IPS-20b (cell line): Measurements from ENCODE around the gene TSC22D4.

Source experiments
- H3K27ac ChIP-seq: one replicate; pipeline ENCODE4 v1.5.1; 2013; ENCODE audit warnings: low read length
- H3K27me3 ChIP-seq: 2 replicates; pipeline ENCODE4 v1.6.1; 2013; ENCODE audit warnings: mild to moderate bottlenecking, low read length, inconsistent platforms; ENCODE audit not compliant: insufficient read depth
- H3K36me3 ChIP-seq: 2 replicates; pipeline ENCODE4 v1.6.1; 2013; ENCODE audit warnings: low read depth, mild to moderate bottlenecking, inconsistent platforms, low read length, moderate library complexity; ENCODE audit not compliant: insufficient read depth
- H3K4me1 ChIP-seq: 2 replicates; pipeline ENCODE4 v1.6.1; 2013; ENCODE audit warnings: mild to moderate bottlenecking, control low read depth, inconsistent platforms, low read length, moderate library complexity; ENCODE audit not compliant: insufficient read depth
- H3K4me3 ChIP-seq: 2 replicates; pipeline ENCODE4 v1.5.1; 2013; ENCODE audit warnings: mild to moderate bottlenecking, low read length, inconsistent platforms
- H3K9ac ChIP-seq: 2 replicates; pipeline ENCODE4 v1.6.1; 2013; ENCODE audit warnings: low read depth, mild to moderate bottlenecking, inconsistent platforms, low read length, moderate library complexity
- H3K9me3 ChIP-seq: 2 replicates; pipeline ENCODE4 v1.6.1; 2013; ENCODE audit warnings: mild to moderate bottlenecking, low read depth, low read length, inconsistent platforms; ENCODE audit not compliant: insufficient read depth

The TSC22D4 gene

DNA sequence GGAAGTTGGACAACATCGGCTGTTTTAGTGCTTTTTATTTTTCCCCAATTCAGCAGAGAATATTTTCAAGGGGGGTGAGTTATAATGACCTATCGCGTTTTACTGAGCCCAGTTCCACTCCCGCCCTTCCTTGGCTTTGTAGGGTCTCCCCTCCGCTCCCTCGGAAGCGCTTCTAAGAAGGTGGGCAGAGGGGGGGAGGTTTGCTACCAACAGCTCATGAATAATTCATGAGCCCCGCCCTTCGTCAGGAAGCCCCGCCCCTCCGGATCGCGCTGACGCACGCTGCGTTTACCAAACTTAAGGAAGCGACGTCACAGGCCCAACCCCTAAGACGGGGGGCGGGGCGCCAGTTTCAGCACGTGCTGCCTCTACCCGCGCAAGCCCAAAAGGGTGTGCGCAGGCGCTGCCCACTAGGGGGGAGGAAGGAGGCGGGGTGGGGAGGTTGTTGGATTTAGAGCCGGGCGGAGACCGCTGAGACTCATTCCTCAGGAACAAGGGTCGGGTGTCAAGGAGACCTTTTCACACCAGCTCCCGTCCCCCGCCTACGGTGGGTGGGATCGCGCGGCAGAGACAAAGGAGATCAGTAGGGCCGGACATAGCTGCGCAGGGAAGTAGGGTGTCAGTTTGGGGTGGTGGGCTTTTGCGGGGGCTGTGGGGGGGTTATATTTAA is 49.9 kb downstream of the TSC22D4 start:
- peak overlapping the region; percentile 96 for H3K27ac ChIP-seq
- H3K27me3 ChIP-seq: peaks cover 10% of the 10 kb centered on the region; the same call in 1 of the 2 replicates
- H3K36me3 ChIP-seq: peaks cover 34% of the 10 kb centered on the region
- peak overlapping the region; percentile 98 for H3K9ac ChIP-seq
- H3K9me3 ChIP-seq: peaks cover 4% of the 10 kb centered on the region; the same call in 1 of the 2 replicates
- peaks cover 17% of the 10 kb centered on the region; the same call in 1 of the 2 replicates for H3K4me1 ChIP-seq
- H3K4me3 ChIP-seq: peak overlapping the region; percentile 95

- Histone ChIP-seq H3K4me3 (peak within 1 kb of the TSS; percentile 95), H3K27me3 (peaks cover 10% of the 10 kb centered on the region; the same call in 1 of the 2 replicates), H3K27ac (peak within 1 kb of the TSS; percentile 96), H3K9ac (peak within 1 kb of the TSS; percentile 98), H3K36me3 (peaks cover 27% of the 10 kb centered on the region), H3K4me1 (peaks cover 17% of the 10 kb centered on the region; the same call in 1 of the 2 replicates), H3K9me3 (peaks cover 4% of the 10 kb centered on the region; the same call in 1 of the 2 replicates)
Measured at GRCh38 chr7:100428199-100428966, 50.6 kb downstream of the TSC22D4 start, which contains the start of gene ZCWPW1. TSS of gene ZCWPW1 (minus strand) at chr7:100428703. CDS start at chr7:100420649, 8,054 bp downstream.

- peaks cover 21% of the 10 kb centered on the region for H3K36me3 ChIP-seq
- peaks cover 17% of the 10 kb centered on the region; the same call in 1 of the 2 replicates for H3K4me1 ChIP-seq
- no peak overlapping the region for H3K9ac ChIP-seq
- H3K27ac ChIP-seq: no peak overlapping the region
- H3K27me3 ChIP-seq: peaks cover 10% of the 10 kb centered on the region; the same call in 1 of the 2 replicates
- H3K4me3 ChIP-seq: peak overlapping the region; percentile 95; the same call in 1 of the 2 replicates
- H3K9me3 ChIP-seq: peaks cover 4% of the 10 kb centered on the region; the same call in 1 of the 2 replicates
Measured at GRCh38 chr7:100427762-100428198, 51.2 kb downstream of the TSC22D4 start.

- H3K27me3 ChIP-seq: peaks cover 10% of the 10 kb centered on the region; the same call in 1 of the 2 replicates
- peaks cover 8% of the 10 kb centered on the region; the same call in 1 of the 2 replicates for H3K4me1 ChIP-seq
- H3K4me3 ChIP-seq: no peak overlapping the region
- H3K36me3 ChIP-seq: peaks cover 9% of the 10 kb centered on the region; the same call in 1 of the 2 replicates
- peaks cover 4% of the 10 kb centered on the region; the same call in 1 of the 2 replicates for H3K9me3 ChIP-seq
- no peak overlapping the region for H3K27ac ChIP-seq
- no peak overlapping the region for H3K9ac ChIP-seq
Measured at GRCh38 chr7:100426516-100426915, 52.5 kb downstream of the TSC22D4 start.

GRCh38 chr7:100425347-100425746 is 53.7 kb downstream of the TSC22D4 start:
- Histone ChIP-seq H3K27ac (no peak overlapping the region), H3K36me3 (no peaks in the 10 kb centered on the region), H3K9me3 (peaks cover 4% of the 10 kb centered on the region; the same call in 1 of the 2 replicates)

DNA sequence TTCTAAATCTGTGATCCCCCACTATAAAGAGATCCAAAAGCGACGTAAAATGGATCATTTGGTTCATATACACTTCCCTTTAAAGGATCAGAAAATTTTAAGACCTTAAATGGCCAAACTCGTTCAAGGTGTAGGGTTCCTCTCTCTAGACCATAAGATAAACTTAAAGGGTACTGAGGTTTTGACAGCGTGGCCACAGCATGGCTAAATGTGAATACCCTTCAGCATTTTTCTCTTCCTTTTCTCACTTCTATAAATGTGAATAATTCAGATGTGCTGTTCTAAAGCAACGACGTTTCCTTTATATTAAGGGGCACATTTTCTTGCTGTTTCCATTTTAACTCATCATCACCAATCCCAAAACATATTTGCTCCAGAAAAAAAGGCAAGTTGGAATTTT is 55.7 kb downstream of the TSC22D4 start:
- peaks cover 10% of the 10 kb centered on the region; the same call in 1 of the 2 replicates for H3K27me3 ChIP-seq
- H3K4me1 ChIP-seq: no peaks in the 10 kb centered on the region
- no peak overlapping the region for H3K27ac ChIP-seq
- peaks cover 4% of the 10 kb centered on the region; the same call in 1 of the 2 replicates for H3K9me3 ChIP-seq
- no peaks in the 10 kb centered on the region for H3K36me3 ChIP-seq
- H3K4me3 ChIP-seq: no peak overlapping the region
- H3K9ac ChIP-seq: no peak overlapping the region

More at GRCh38 chr7:100425347-100425746, 53.7 kb downstream of the TSC22D4 start:
- no peak overlapping the region for H3K4me3 ChIP-seq
- no peaks in the 10 kb centered on the region for H3K4me1 ChIP-seq
- peaks cover 10% of the 10 kb centered on the region; the same call in 1 of the 2 replicates for H3K27me3 ChIP-seq
- no peak overlapping the region for H3K9ac ChIP-seq

DNA sequence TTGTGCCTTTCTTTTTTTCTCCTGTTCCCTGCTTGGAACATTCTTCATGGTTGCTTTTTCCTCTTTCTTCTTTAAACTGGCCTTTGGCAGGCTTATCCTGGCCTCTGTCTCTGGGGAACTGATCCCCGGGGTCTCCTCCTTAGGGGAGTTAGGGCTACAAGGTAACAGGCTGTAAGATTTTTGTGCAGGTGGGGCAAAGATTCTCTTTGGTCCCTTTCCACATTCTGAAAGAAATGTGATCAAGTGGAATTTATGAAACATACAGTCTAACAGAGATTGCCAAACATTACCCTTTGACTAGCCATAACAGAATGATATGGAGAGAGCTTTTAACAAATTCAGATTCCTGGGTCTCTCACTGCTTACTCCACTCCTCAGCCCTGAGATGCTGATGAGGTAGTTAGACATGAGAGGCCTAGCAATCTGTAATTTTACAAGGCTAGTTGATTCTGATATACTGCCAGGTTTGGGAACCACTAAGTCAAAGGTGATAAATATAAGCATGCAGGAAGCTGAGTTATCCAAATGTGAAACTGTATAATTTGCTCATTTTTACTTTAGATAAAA is 59.3 kb downstream of the TSC22D4 start:
- no peak overlapping the region for H3K9ac ChIP-seq
- no peaks in the 10 kb centered on the region for H3K4me1 ChIP-seq
- no peak overlapping the region for H3K27ac ChIP-seq
- H3K27me3 ChIP-seq: no peaks in the 10 kb centered on the region
- H3K36me3 ChIP-seq: no peaks in the 10 kb centered on the region
- no peaks in the 10 kb centered on the region for H3K9me3 ChIP-seq
- no peak overlapping the region for H3K4me3 ChIP-seq

DNA sequence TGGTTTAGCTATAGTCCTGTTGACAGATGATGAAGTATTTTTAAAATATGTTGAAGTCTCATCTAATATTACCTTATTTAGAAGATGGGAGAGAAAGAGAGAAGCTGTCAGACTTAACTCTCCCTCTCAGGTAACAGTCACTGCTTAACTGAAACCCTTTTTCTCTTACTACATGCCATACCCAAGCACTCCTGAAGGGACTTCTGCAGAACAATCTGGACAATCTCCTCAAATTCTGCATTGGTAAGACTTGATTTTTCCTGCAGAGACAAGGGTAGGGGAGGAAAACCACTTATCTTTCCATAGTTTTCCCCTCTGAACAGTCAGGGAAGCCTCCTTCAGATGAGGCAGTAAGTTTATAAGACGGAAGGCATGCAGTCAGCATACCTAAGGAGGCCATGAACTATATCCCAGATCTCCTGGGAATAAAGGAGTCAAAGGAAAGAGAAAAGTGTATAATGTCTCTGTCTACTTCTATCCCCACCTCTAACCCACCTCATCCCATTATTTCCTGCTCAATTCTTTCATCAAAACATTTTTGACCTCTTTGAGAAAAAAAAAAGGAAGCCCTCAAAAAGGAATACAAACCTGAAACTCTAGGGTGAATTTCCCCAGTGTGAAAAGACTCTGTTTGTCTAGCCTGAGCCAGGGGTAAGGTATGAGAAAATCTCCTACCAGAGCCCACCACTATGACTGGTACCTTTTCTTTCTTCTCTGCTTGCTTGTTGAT is 59.9 kb downstream of the TSC22D4 start:
- Histone ChIP-seq H3K4me3 (no peak overlapping the region), H3K36me3 (no peaks in the 10 kb centered on the region), H3K9me3 (no peaks in the 10 kb centered on the region), H3K9ac (no peak overlapping the region), H3K27ac (no peak overlapping the region), H3K4me1 (no peaks in the 10 kb centered on the region), H3K27me3 (no peaks in the 10 kb centered on the region)
